ENCODE measurements around the gene DEPDC5. TPM values are rescaled to one million over a fixed set of nuclear protein-coding genes. Genes with fewer than 3 reads are reported as not detected.

The DEPDC5 gene
- total and polyA plus RNA-seq, 4 experiments from 2014 or later, result 3.9 to 54.4 (median 32.0) TPM

- no peak overlapping the region for H3K4me3 ChIP-seq (ENCODE audit: low read length in 2 of 2)
- no peak overlapping the region for H3K27ac ChIP-seq (ENCODE audit: low read depth, low read length)
- no peaks in the 10 kb centered on the region for H3K27me3 ChIP-seq (ENCODE audit: insufficient read depth, low read length)
- no peaks in the 10 kb centered on the region for H3K9me3 ChIP-seq (ENCODE audit: control insufficient read depth in 1 of 2, low read length in 2 of 2)
- peaks cover 7 to 11% of the 10 kb centered on the region in 2 donors for H3K27me3 Mint-ChIP-seq
- POLR2A ChIA-PET (ENCODE audit: partially characterized antibody), result no interaction called here
- H3K9me3 Mint-ChIP-seq, result peaks cover 0 to 3% (median 0%) of the 10 kb centered on the region in 8 donors
- H3K4me1 ChIP-seq (ENCODE audit: insufficient read depth, low read length), result no peaks in the 10 kb centered on the region
- intact Hi-C loops (cut with micrococcal nuclease), result no loop called here
- H3K36me3 ChIP-seq (ENCODE audit: insufficient read depth, low read length), result no peaks in the 10 kb centered on the region
- no peak for DNase-seq
- no peak overlapping the region for H3K4me3 Mint-ChIP-seq
- peaks cover 2 to 8% (median 6%) of the 10 kb centered on the region in 4 donors for H3K4me1 Mint-ChIP-seq
- H3K27ac Mint-ChIP-seq, result peak overlapping the region in 2 of 7 donors; percentile 55 to 75
- CTCF ChIA-PET (ENCODE audit: partially characterized antibody), result no interaction called here
- H3K36me3 Mint-ChIP-seq, result no peaks in the 10 kb centered on the region
These were observed 168.7 kb downstream of the DEPDC5 start for GRCh38 chr22:31922534-31922933.

GRCh38 chr22:31923136-31923535, 169.3 kb downstream of the DEPDC5 start:
- Histone ChIP-seq H3K27me3 (ENCODE audit: insufficient read depth, low read length) (no peaks in the 10 kb centered on the region), H3K4me1 (ENCODE audit: insufficient read depth, low read length) (no peaks in the 10 kb centered on the region), H3K27ac (ENCODE audit: low read depth, low read length) (no peak overlapping the region), H3K9me3 (ENCODE audit: control insufficient read depth in 1 of 2, low read length in 2 of 2) (no peaks in the 10 kb centered on the region), H3K4me3 (ENCODE audit: low read length in 2 of 2) (no peak overlapping the region), H3K36me3 (ENCODE audit: insufficient read depth, low read length) (no peaks in the 10 kb centered on the region)
- H3K9me3 Mint-ChIP-seq, result peaks cover 0 to 3% (median 0%) of the 10 kb centered on the region in 8 donors
- H3K27ac Mint-ChIP-seq, result peak overlapping the region in 1 of 7 donors; percentile 75
- no peak for DNase-seq
- CTCF ChIA-PET (ENCODE audit: partially characterized antibody), result no interaction called here
- intact Hi-C loops (cut with micrococcal nuclease), result no loop called here
- H3K36me3 Mint-ChIP-seq, result no peaks in the 10 kb centered on the region
- H3K4me1 Mint-ChIP-seq, result peaks cover 0 to 5% (median 3%) of the 10 kb centered on the region in 4 donors
- peaks cover 10 to 11% of the 10 kb centered on the region in 2 donors for H3K27me3 Mint-ChIP-seq
- H3K4me3 Mint-ChIP-seq, result no peak overlapping the region
- POLR2A ChIA-PET (ENCODE audit: partially characterized antibody), result no interaction called here

DNA sequence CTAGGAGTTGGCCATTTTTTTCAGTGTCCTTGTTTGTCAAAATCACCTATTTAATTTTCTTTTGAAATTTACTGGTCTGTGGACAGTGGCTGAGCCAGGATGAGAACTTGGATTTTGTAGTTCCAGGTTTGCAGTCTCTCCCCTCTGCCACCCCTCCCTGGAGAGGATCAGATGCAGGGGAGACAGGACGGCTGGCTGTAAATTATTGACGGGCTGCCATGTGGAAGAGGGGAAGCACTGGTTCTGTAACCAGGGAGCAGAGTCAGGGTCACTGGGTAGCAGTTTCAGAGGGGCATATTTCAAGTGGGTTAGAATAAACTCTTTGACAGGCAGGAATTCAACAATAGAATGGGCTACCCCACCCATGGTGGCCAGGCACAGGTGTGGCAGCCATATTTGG, 169.9 kb downstream of the DEPDC5 start:
- H3K27ac Mint-ChIP-seq, result no peak overlapping the region
- ChIA-PET POLR2A (ENCODE audit: partially characterized antibody) (no interaction called here), CTCF (ENCODE audit: partially characterized antibody) (no interaction called here)
- Histone ChIP-seq H3K36me3 (ENCODE audit: insufficient read depth, low read length) (no peaks in the 10 kb centered on the region), H3K4me3 (ENCODE audit: low read length in 2 of 2) (no peak overlapping the region), H3K27ac (ENCODE audit: low read depth, low read length) (no peak overlapping the region), H3K27me3 (ENCODE audit: insufficient read depth, low read length) (no peaks in the 10 kb centered on the region), H3K4me1 (ENCODE audit: insufficient read depth, low read length) (no peaks in the 10 kb centered on the region), H3K9me3 (ENCODE audit: control insufficient read depth in 1 of 2, low read length in 2 of 2) (no peaks in the 10 kb centered on the region)
- H3K36me3 Mint-ChIP-seq, result no peaks in the 10 kb centered on the region
- H3K27me3 Mint-ChIP-seq, result peaks cover 10 to 11% of the 10 kb centered on the region in 2 donors
- H3K9me3 Mint-ChIP-seq, result peaks cover 0 to 3% (median 0%) of the 10 kb centered on the region in 8 donors
- no peak overlapping the region for H3K4me3 Mint-ChIP-seq
- DNase-seq, result no peak
- intact Hi-C loops (cut with micrococcal nuclease), result no loop called here
- peaks cover 0 to 5% (median 3%) of the 10 kb centered on the region in 4 donors for H3K4me1 Mint-ChIP-seq

- no peak overlapping the region for H3K4me3 ChIP-seq (ENCODE audit: low read length in 2 of 2)
- Mint-ChIP-seq H3K36me3 (no peaks in the 10 kb centered on the region), H3K4me1 (peaks cover 0 to 5% (median 3%) of the 10 kb centered on the region in 4 donors), H3K27ac (no peak overlapping the region), H3K9me3 (peaks cover 0 to 3% (median 0%) of the 10 kb centered on the region in 8 donors), H3K4me3 (no peak overlapping the region), H3K27me3 (peaks cover 11 to 14% of the 10 kb centered on the region in 2 donors)
- H3K9me3 ChIP-seq (ENCODE audit: control insufficient read depth in 1 of 2, low read length in 2 of 2), result no peaks in the 10 kb centered on the region
- ChIA-PET POLR2A (ENCODE audit: partially characterized antibody) (no interaction called here), CTCF (ENCODE audit: partially characterized antibody) (no interaction called here)
- no peak for DNase-seq
- H3K27ac ChIP-seq (ENCODE audit: low read depth, low read length), result no peak overlapping the region
- H3K4me1 ChIP-seq (ENCODE audit: insufficient read depth, low read length), result no peaks in the 10 kb centered on the region
- no peaks in the 10 kb centered on the region for H3K27me3 ChIP-seq (ENCODE audit: insufficient read depth, low read length)
- intact Hi-C loops (cut with micrococcal nuclease), result no loop called here
- no peaks in the 10 kb centered on the region for H3K36me3 ChIP-seq (ENCODE audit: insufficient read depth, low read length)
These were observed 171.2 kb downstream of the DEPDC5 start for GRCh38 chr22:31925056-31925455.

- Mint-ChIP-seq H3K27me3 (peaks cover 11 to 18% of the 10 kb centered on the region in 2 donors), H3K27ac (no peak overlapping the region), H3K4me3 (no peak overlapping the region), H3K9me3 (peaks cover 0 to 3% (median 0%) of the 10 kb centered on the region in 8 donors), H3K36me3 (no peaks in the 10 kb centered on the region), H3K4me1 (peaks cover 0 to 5% (median 3%) of the 10 kb centered on the region in 4 donors)
- no peak overlapping the region for H3K27ac ChIP-seq (ENCODE audit: low read depth, low read length)
- intact Hi-C loops (cut with micrococcal nuclease), result no loop called here
- H3K36me3 ChIP-seq (ENCODE audit: insufficient read depth, low read length), result no peaks in the 10 kb centered on the region
- no peaks in the 10 kb centered on the region for H3K9me3 ChIP-seq (ENCODE audit: control insufficient read depth in 1 of 2, low read length in 2 of 2)
- H3K4me3 ChIP-seq (ENCODE audit: low read length in 2 of 2), result no peak overlapping the region
- DNase-seq, result no peak
- ChIA-PET POLR2A (ENCODE audit: partially characterized antibody) (no interaction called here), CTCF (ENCODE audit: partially characterized antibody) (no interaction called here)
- no peaks in the 10 kb centered on the region for H3K27me3 ChIP-seq (ENCODE audit: insufficient read depth, low read length)
- H3K4me1 ChIP-seq (ENCODE audit: insufficient read depth, low read length), result no peaks in the 10 kb centered on the region
These were observed 172.2 kb downstream of the DEPDC5 start for GRCh38 chr22:31926024-31926423.

GRCh38 chr22:31926969-31927368, 173.2 kb downstream of the DEPDC5 start:
- intact Hi-C loops (cut with micrococcal nuclease), result no loop called here
- peaks cover 0 to 5% (median 3%) of the 10 kb centered on the region in 4 donors for H3K4me1 Mint-ChIP-seq
- POLR2A ChIA-PET (ENCODE audit: partially characterized antibody), result no interaction called here

GRCh38 chr22:31927562-31927961, 173.7 kb downstream of the DEPDC5 start:
- ChIA-PET CTCF (ENCODE audit: partially characterized antibody) (no interaction called here), POLR2A (ENCODE audit: partially characterized antibody) (no interaction called here)
- Mint-ChIP-seq H3K27me3 (peaks cover 11 to 21% of the 10 kb centered on the region in 2 donors), H3K36me3 (no peaks in the 10 kb centered on the region), H3K27ac (no peak overlapping the region), H3K4me3 (no peak overlapping the region), H3K9me3 (peaks cover 0 to 2% (median 0%) of the 10 kb centered on the region in 8 donors), H3K4me1 (peaks cover 0 to 4% (median 3%) of the 10 kb centered on the region in 4 donors)
- no peak for DNase-seq
- H3K4me1 ChIP-seq (ENCODE audit: insufficient read depth, low read length), result no peaks in the 10 kb centered on the region
- no peaks in the 10 kb centered on the region for H3K36me3 ChIP-seq (ENCODE audit: insufficient read depth, low read length)
- no peaks in the 10 kb centered on the region for H3K9me3 ChIP-seq (ENCODE audit: control insufficient read depth in 1 of 2, low read length in 2 of 2)
- no peaks in the 10 kb centered on the region for H3K27me3 ChIP-seq (ENCODE audit: insufficient read depth, low read length)
- intact Hi-C loops (cut with micrococcal nuclease), result no loop called here
- H3K27ac ChIP-seq (ENCODE audit: low read depth, low read length), result no peak overlapping the region
- no peak overlapping the region for H3K4me3 ChIP-seq (ENCODE audit: low read length in 2 of 2)

More at GRCh38 chr22:31926969-31927368, 173.2 kb downstream of the DEPDC5 start:
- DNase-seq, result no peak
- H3K9me3 ChIP-seq (ENCODE audit: control insufficient read depth in 1 of 2, low read length in 2 of 2), result no peaks in the 10 kb centered on the region
- H3K36me3 ChIP-seq (ENCODE audit: insufficient read depth, low read length), result no peaks in the 10 kb centered on the region
- no peak overlapping the region for H3K27ac ChIP-seq (ENCODE audit: low read depth, low read length)
- H3K4me1 ChIP-seq (ENCODE audit: insufficient read depth, low read length), result no peaks in the 10 kb centered on the region
- H3K27ac Mint-ChIP-seq, result no peak overlapping the region
- H3K36me3 Mint-ChIP-seq, result no peaks in the 10 kb centered on the region
- H3K4me3 Mint-ChIP-seq, result no peak overlapping the region
- peaks cover 11 to 22% of the 10 kb centered on the region in 2 donors for H3K27me3 Mint-ChIP-seq
- CTCF ChIA-PET (ENCODE audit: partially characterized antibody), result no interaction called here
- no peaks in the 10 kb centered on the region for H3K27me3 ChIP-seq (ENCODE audit: insufficient read depth, low read length)
- H3K9me3 Mint-ChIP-seq, result peaks cover 0 to 2% (median 0%) of the 10 kb centered on the region in 8 donors
- H3K4me3 ChIP-seq (ENCODE audit: low read length in 2 of 2), result no peak overlapping the region
